ENCODE data around the gene CYP4F2. TPM values are rescaled to one million over a fixed set of nuclear protein-coding genes. Genes with fewer than 3 reads are reported as not detected.
"Not testable (repeated sequence)": the region's sequence is repeated elsewhere in the genome, so short reads cannot be mapped to it uniquely, and the experiment has no call there.

Gene CYP4F2
- total and polyA plus RNA-seq, 10 donors, result 0.37 TPM; not detected in 9

- H3K27ac ChIP-seq, result no peak overlapping the region
- H3K36me3 ChIP-seq, result no peaks in the 10 kb centered on the region
- H3K4me1 ChIP-seq, result peaks cover 0 to 10% (median 0%) of the 10 kb centered on the region in 6 donors
- peak overlapping the region in 1 of 8 donors; percentile 12 for H3K4me3 ChIP-seq
- peaks cover 0 to 24% (median 16%) of the 10 kb centered on the region in 8 donors for H3K9me3 ChIP-seq
- WGBS, 5 donors, result 2 to 10% (median 7%) methylated on average over 42 to 44 of the region's 44 CpGs
- intact Hi-C loops (cut with DNase I; ENCODE audit: low total_unique reads), result no loop called here
- peaks cover 0 to 53% (median 24%) of the 10 kb centered on the region in 7 donors for H3K27me3 ChIP-seq (replicated peaks in 1 of 7)
- TF ChIP-seq CTCF (IDR thresholded peaks at IDR 0.05 in 8 of 11, conservative IDR thresholded peaks at IDR 0.05 in 3 of 11), result no peak
- TF ChIP-seq POLR2A (IDR thresholded peaks at IDR 0.05), result no peak
- TF ChIP-seq POLR2AphosphoS5 (IDR thresholded peaks at IDR 0.05), result no peak
- DNase-seq, result peak; percentile 69
Measured at GRCh38 chr19:15911599-15912235, 13.8 kb upstream of the CYP4F2 start.

GRCh38 chr19:15905026-15905425 is 7.2 kb upstream of the CYP4F2 start:
- DNase-seq, result no peak
- Histone ChIP-seq H3K4me1 (peaks cover 0 to 7% (median 0%) of the 10 kb centered on the region in 6 donors), H3K36me3 (no peaks in the 10 kb centered on the region), H3K27ac (no peak overlapping the region), H3K27me3 (replicated peaks in 1 of 7) (peaks cover 0 to 29% (median 0%) of the 10 kb centered on the region in 7 donors), H3K9me3 (peaks cover 0 to 13% (median 0%) of the 10 kb centered on the region in 8 donors), H3K4me3 (no peak overlapping the region)
- intact Hi-C loops (cut with DNase I; ENCODE audit: low total_unique reads), result no loop called here
- TF ChIP-seq POLR2AphosphoS5 (IDR thresholded peaks at IDR 0.05) (no peak), CTCF (IDR thresholded peaks at IDR 0.05 in 8 of 11, conservative IDR thresholded peaks at IDR 0.05 in 3 of 11) (no peak), POLR2A (IDR thresholded peaks at IDR 0.05) (no peak)

GRCh38 chr19:15902898-15903297 is 5.0 kb upstream of the CYP4F2 start:
- DNase-seq; H3K4me3 ChIP-seq; intact Hi-C loops (cut with DNase I; ENCODE audit: low total_unique reads); H3K27ac ChIP-seq; H3K36me3 ChIP-seq: not testable (repeated sequence)
- 85 to 91% (median 90%) methylated on average over 16 to 29 of the region's 29 CpGs for WGBS, 5 donors
- peaks cover 0 to 13% (median 0%) of the 10 kb centered on the region in 8 donors for H3K9me3 ChIP-seq
- peaks cover 0 to 14% (median 2%) of the 10 kb centered on the region in 6 donors for H3K4me1 ChIP-seq
- peaks cover 0 to 48% (median 4%) of the 10 kb centered on the region in 7 donors for H3K27me3 ChIP-seq (replicated peaks in 1 of 7)

- Histone ChIP-seq H3K4me3 (no peak overlapping the region), H3K9me3 (peaks cover 0 to 13% (median 0%) of the 10 kb centered on the region in 8 donors), H3K4me1 (peaks cover 0 to 14% (median 2%) of the 10 kb centered on the region in 6 donors), H3K36me3 (no peaks in the 10 kb centered on the region), H3K27me3 (replicated peaks in 1 of 7) (peaks cover 0 to 55% (median 4%) of the 10 kb centered on the region in 7 donors), H3K27ac (no peak overlapping the region)
- intact Hi-C loops (cut with DNase I; ENCODE audit: low total_unique reads), result no loop called here
- TF ChIP-seq POLR2AphosphoS5 (IDR thresholded peaks at IDR 0.05) (no peak), CTCF (IDR thresholded peaks at IDR 0.05 in 8 of 11, conservative IDR thresholded peaks at IDR 0.05 in 3 of 11) (no peak), POLR2A (IDR thresholded peaks at IDR 0.05) (no peak)
- 86 to 98% (median 92%) methylated on average over 10 to 11 of the region's 11 CpGs for WGBS, 5 donors
- DNase-seq, result no peak
Measured at GRCh38 chr19:15902254-15902653, 4.4 kb upstream of the CYP4F2 start.
